ENCODE measurements around the gene ACP6. TPM values are rescaled to one million over a fixed set of nuclear protein-coding genes. Genes with fewer than 3 reads are reported as not detected.
A peak's percentile ranks its signal among the peaks of the same experiment; 100 is the strongest.

The ACP6 gene
- total RNA-seq, 2 donors from 2014 or later: 13.2 to 24.7 TPM

GRCh38 chr1:147612366-147612765, 58.0 kb downstream of the ACP6 start:
- Histone ChIP-seq H3K36me3 (replicated peaks in 1 of 2; ENCODE audit: insufficient read depth in 1 of 2, low read depth in 2 of 2) (peaks cover 0 to 4% of the 10 kb centered on the region in 2 donors), H3K27me3 (no peaks in the 10 kb centered on the region), H3K4me1 (no peaks in the 10 kb centered on the region), H3K9me3 (no peaks in the 10 kb centered on the region), H3K4me3 (no peak overlapping the region), H3K27ac (no peak overlapping the region)
- intact Hi-C loops (cut with DNase I): no loop called here
- DNase-seq (peak in 1 of 4 donors; percentile 22), ATAC-seq (no peak)
- no peak for TF ChIP-seq POLR2A (IDR thresholded peaks at IDR 0.05)
- TF ChIP-seq CTCF (IDR thresholded peaks at IDR 0.05): no peak
- 59 to 75% methylated on average over 4 of the region's 4 CpGs for WGBS, 2 donors

DNA sequence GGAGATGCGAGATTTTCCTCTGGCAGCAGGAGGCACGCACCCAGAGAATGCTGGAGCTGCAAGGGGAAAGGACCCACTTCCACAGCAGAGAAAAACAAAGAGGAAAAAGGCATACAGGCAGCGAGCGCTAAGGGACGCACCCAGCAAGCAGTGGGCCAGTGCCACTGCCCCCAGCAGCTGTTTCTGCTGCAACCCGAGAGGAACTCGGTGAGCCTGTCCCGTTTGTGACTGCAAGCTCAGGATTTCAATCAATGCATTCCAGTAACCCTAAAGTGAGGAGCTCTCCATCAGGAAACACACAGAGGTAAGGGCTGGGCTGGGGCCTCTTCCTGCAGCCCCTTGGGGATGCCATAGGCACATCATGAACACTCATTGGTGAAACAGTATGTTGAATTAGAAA, 58.7 kb downstream of the ACP6 start:
- Histone ChIP-seq H3K27me3 (no peaks in the 10 kb centered on the region), H3K4me1 (no peaks in the 10 kb centered on the region), H3K36me3 (replicated peaks in 1 of 2; ENCODE audit: insufficient read depth in 1 of 2, low read depth in 2 of 2) (peaks cover 0 to 6% of the 10 kb centered on the region in 2 donors), H3K27ac (no peak overlapping the region), H3K9me3 (no peaks in the 10 kb centered on the region), H3K4me3 (no peak overlapping the region)
- DNase-seq (no peak), ATAC-seq (no peak)
- 83 to 89% methylated on average over 7 to 8 of the region's 8 CpGs for WGBS, 2 donors
- intact Hi-C loops (cut with DNase I): no loop called here
- TF ChIP-seq POLR2A (IDR thresholded peaks at IDR 0.05) (no peak), CTCF (IDR thresholded peaks at IDR 0.05) (no peak)

DNA sequence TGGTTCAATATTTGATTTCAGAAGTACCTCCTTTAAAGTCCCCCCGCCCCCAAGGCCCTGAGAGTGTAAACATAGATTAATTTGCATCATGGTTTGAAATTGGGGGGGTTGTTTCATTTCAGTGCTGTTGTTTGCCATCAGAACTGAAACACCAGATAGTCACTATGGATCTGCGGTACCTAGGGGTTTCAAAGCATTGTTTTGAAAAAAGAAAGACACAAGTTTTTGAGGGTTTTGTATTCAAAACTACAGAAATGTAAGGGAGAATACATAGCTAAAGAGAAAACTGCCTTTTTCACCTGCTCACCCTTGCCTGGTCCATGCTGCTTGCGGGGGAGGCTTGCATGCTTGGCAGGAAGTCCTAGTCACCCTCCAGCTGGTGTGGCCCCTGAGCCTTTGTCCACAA, 59.3 kb downstream of the ACP6 start:
- 89% methylated on average over 3 of the region's 3 CpGs for WGBS, 2 donors
- no peaks in the 10 kb centered on the region for H3K4me1 ChIP-seq
- no peak overlapping the region for H3K27ac ChIP-seq
- DNase-seq (no peak), ATAC-seq (no peak)
- no peak overlapping the region for H3K4me3 ChIP-seq
- TF ChIP-seq POLR2A (IDR thresholded peaks at IDR 0.05) (no peak), CTCF (IDR thresholded peaks at IDR 0.05) (no peak)
- H3K27me3 ChIP-seq: no peaks in the 10 kb centered on the region
- intact Hi-C loops (cut with DNase I): no loop called here
- no peaks in the 10 kb centered on the region for H3K9me3 ChIP-seq
- peaks cover 0 to 6% of the 10 kb centered on the region in 2 donors for H3K36me3 ChIP-seq (replicated peaks in 1 of 2; ENCODE audit: insufficient read depth in 1 of 2, low read depth in 2 of 2)

DNA sequence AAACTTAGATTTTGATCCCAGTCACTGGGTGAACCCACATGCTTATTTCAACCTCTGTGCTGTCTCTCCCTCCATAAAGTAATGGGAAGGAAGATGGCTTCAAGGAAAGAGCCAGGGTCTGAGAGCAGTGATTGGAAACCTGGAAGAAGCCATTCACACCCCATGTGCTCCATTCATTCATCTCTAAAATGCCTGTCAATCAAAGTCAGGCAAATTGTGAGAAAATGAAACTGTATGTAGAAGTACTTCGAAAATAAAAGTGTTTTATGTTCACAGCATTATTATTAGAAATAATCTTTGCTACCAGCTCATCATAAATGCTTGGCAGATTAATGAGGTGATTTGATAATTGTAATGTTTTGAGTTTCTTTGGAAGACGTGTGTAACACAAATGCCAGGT, 61.0 kb downstream of the ACP6 start:
- Histone ChIP-seq H3K9me3 (no peaks in the 10 kb centered on the region), H3K4me3 (no peak overlapping the region), H3K36me3 (replicated peaks in 1 of 2; ENCODE audit: insufficient read depth in 1 of 2, low read depth in 2 of 2) (peaks cover 0 to 2% of the 10 kb centered on the region in 2 donors), H3K27ac (no peak overlapping the region), H3K4me1 (no peaks in the 10 kb centered on the region), H3K27me3 (no peaks in the 10 kb centered on the region)
- 71 to 73% methylated on average over 2 of the region's 2 CpGs for WGBS, 2 donors
- no peak for TF ChIP-seq POLR2A (IDR thresholded peaks at IDR 0.05)
- no peak for TF ChIP-seq CTCF (IDR thresholded peaks at IDR 0.05)
- no peak for ATAC-seq
- no peak for DNase-seq
- intact Hi-C loops (cut with DNase I): no loop called here

- H3K27me3 ChIP-seq: no peaks in the 10 kb centered on the region
- no peak for ATAC-seq
- TF ChIP-seq POLR2A (IDR thresholded peaks at IDR 0.05) (no peak), CTCF (IDR thresholded peaks at IDR 0.05) (no peak)
- H3K9me3 ChIP-seq: no peaks in the 10 kb centered on the region
- WGBS, 2 donors: 89 to 92% methylated on average over 5 of the region's 5 CpGs
- no peaks in the 10 kb centered on the region for H3K4me1 ChIP-seq
- peaks cover 0 to 2% of the 10 kb centered on the region in 2 donors for H3K36me3 ChIP-seq (replicated peaks in 1 of 2; ENCODE audit: insufficient read depth in 1 of 2, low read depth in 2 of 2)
- no peak overlapping the region for H3K4me3 ChIP-seq
- no peak for DNase-seq
- intact Hi-C loops (cut with DNase I): no loop called here
- no peak overlapping the region for H3K27ac ChIP-seq
Measured at GRCh38 chr1:147608596-147608995, 61.7 kb downstream of the ACP6 start.

Measured in body of pancreas (tissue), 4 donors.